ENCODE results near the gene TRIM71. TPM values are rescaled to one million over a fixed set of nuclear protein-coding genes. Genes with fewer than 3 reads are reported as not detected.
A peak's percentile ranks its signal among the peaks of the same experiment; 100 is the strongest.
"Not testable (repeated sequence)": the region's sequence is repeated elsewhere in the genome, so short reads cannot be mapped to it uniquely, and the experiment has no call there.

TRIM71 gene
- polyA plus RNA-seq, 1 donor (not counting 4 experiments of a cell fraction or from before 2014, with no cell fraction given), result not detected

DNA sequence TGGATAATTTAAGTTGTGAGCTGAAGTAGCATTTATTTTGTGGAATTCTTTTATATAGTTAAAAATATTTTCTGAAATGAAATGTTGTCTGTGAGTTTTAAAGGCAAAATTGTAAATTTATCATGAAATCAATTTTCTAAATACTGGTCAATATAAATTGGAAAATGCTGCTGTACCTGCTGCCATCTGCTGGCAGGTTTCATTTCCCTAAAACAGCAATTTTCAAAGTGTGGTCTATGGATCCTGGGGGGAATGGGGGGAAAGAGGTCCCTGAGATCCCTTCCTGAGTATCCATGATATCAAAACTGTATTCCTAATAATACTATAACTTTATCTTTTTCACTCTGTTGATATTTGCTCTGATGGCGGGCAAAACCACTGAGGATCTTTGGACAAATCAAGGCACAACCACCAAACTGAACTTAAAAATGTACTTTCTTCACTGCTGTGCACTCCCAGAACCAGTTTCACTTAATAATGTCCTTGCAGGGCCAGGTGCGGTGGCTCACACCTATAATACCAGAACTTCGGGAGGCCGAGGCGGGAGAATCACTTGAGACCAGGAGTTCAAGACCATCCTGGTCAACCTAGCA, 116.4 kb downstream of the TRIM71 start:
- H3K4me3 ChIP-seq (ENCODE audit: control insufficient read depth in 2 of 3, extremely low read depth in 1 of 3, insufficient read depth in 2 of 3, low read depth in 1 of 3, low read length in 3 of 3), result no peak overlapping the region
- no peaks in the 10 kb centered on the region for H3K36me3 ChIP-seq (ENCODE audit: control insufficient read depth in 2 of 2, extremely low read depth in 1 of 2, insufficient read depth in 2 of 2, low read length in 2 of 2)
- no peaks in the 10 kb centered on the region for H3K27me3 ChIP-seq (ENCODE audit: control insufficient read depth, extremely low read depth, insufficient read depth, low read length)
- TF ChIP-seq, protein P1, sequence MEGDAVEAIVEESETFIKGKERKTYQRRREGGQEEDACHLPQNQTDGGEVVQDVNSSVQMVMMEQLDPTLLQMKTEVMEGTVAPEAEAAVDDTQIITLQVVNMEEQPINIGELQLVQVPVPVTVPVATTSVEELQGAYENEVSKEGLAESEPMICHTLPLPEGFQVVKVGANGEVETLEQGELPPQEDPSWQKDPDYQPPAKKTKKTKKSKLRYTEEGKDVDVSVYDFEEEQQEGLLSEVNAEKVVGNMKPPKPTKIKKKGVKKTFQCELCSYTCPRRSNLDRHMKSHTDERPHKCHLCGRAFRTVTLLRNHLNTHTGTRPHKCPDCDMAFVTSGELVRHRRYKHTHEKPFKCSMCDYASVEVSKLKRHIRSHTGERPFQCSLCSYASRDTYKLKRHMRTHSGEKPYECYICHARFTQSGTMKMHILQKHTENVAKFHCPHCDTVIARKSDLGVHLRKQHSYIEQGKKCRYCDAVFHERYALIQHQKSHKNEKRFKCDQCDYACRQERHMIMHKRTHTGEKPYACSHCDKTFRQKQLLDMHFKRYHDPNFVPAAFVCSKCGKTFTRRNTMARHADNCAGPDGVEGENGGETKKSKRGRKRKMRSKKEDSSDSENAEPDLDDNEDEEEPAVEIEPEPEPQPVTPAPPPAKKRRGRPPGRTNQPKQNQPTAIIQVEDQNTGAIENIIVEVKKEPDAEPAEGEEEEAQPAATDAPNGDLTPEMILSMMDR (optimal IDR thresholded peaks at IDR 0.05 in 1 of 3, IDR thresholded peaks at IDR 0.05 in 1 of 3, conservative IDR thresholded peaks at IDR 0.05 in 1 of 3; ENCODE audit: extremely low read depth in 1 of 3, insufficient read depth in 2 of 3, low read length in 3 of 3), result peak; percentile 54 to 64 (median 59)
- TF ChIP-seq EZH2 (IDR thresholded peaks at IDR 0.05; ENCODE audit: low read length), result no peak
- no peaks in the 10 kb centered on the region for H3K79me2 ChIP-seq (ENCODE audit: control insufficient read depth, insufficient read depth, low read length)
- no peak overlapping the region for H3K4me2 ChIP-seq (ENCODE audit: control insufficient read depth, extremely low read depth, insufficient read depth, low read depth, low read length)
- H3K4me1 ChIP-seq (ENCODE audit: control insufficient read depth, extremely low read depth, insufficient read depth, low read length), result no peaks in the 10 kb centered on the region
- no peak for DNase-seq (ENCODE audit: low read depth, low spot score)
- no peak overlapping the region for H2AFZ ChIP-seq (ENCODE audit: control insufficient read depth, low read length)
- no peaks in the 10 kb centered on the region for H3K9me3 ChIP-seq (ENCODE audit: control insufficient read depth, low read depth, low read length)
- FAIRE-seq, result no peak
- dilution Hi-C loops (cut with MboI; ENCODE audit: extremely low pct_ligation_motif_present, low sequenced_read_pairs), result no loop called here
- H4K20me1 ChIP-seq (ENCODE audit: control insufficient read depth, extremely low read depth, insufficient read depth, low read length), result no peaks in the 10 kb centered on the region
- no peaks in the 10 kb centered on the region for H3K9me1 ChIP-seq (ENCODE audit: control insufficient read depth, extremely low read depth, insufficient read depth, low read length)
- H3K27ac ChIP-seq (ENCODE audit: control insufficient read depth, insufficient read depth, low read length), result no peak overlapping the region
- H3K9ac ChIP-seq (ENCODE audit: control insufficient read depth, extremely low read depth, insufficient read depth, low read length), result no peak overlapping the region

DNA sequence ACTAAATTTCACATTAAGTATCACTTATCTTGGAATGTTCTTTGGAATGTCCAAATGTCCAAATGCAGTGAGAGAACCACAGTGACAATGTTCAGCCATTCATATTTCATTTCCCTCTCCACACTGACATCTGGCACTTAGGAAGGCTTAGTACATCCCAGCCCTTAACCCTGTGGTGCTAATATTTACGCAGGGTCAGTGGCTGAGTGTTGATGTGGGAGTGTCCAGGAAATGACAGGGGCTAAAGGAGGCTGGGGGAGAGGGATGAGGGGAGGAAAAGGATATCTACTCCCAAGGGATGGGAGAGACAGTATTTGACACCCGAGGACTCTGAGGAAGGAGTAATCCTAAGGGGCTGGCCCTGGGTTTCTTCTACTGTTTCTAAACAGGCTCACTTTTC, 119.5 kb downstream of the TRIM71 start:
- no peaks in the 10 kb centered on the region for H3K9me1 ChIP-seq (ENCODE audit: control insufficient read depth, extremely low read depth, insufficient read depth, low read length)
- no peak overlapping the region for H3K4me2 ChIP-seq (ENCODE audit: control insufficient read depth, extremely low read depth, insufficient read depth, low read depth, low read length)

DNA sequence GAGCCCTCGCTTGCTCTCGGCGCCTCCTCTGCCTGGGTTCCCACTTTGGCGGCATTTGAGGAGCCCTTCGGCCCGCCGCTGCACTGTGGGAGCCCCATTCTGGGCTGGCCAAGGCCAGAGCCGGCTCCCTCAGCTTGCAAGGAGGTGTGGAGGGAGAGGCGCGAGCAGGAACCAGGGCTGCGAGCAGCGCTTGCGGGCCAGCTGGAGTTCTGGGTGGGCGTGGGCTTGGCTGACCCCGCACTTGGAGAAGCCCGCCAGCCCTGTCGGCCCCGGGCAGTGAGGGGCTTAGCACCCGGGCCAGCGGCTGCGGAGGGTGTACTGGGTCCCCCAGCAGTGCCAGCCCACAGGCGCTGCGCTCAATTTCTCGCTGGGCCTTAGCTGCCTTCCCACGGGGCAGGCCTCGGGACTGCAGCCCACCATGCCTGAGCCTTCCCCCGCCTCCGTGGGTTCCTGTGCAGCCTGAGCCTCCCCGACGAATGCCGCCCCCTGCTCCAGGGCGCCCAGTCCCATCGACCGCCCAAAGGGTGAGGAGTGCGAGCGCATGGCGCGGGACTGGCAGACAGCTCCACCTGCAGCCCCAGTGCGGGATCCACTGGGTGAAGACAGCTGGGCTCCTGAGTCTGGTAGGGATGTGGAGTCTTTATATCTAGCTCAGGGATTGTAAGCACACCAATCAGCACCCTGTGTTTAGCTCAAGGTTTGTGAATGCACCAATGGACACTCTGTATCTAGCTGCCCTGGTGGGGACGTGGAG, 121.9 kb downstream of the TRIM71 start:
- H3K27ac ChIP-seq (ENCODE audit: control insufficient read depth, insufficient read depth, low read length); FAIRE-seq; H3K27me3 ChIP-seq (ENCODE audit: control insufficient read depth, extremely low read depth, insufficient read depth, low read length); H4K20me1 ChIP-seq (ENCODE audit: control insufficient read depth, extremely low read depth, insufficient read depth, low read length); H3K79me2 ChIP-seq (ENCODE audit: control insufficient read depth, insufficient read depth, low read length); H3K9ac ChIP-seq (ENCODE audit: control insufficient read depth, extremely low read depth, insufficient read depth, low read length); H3K36me3 ChIP-seq (ENCODE audit: control insufficient read depth in 2 of 2, extremely low read depth in 1 of 2, insufficient read depth in 2 of 2, low read length in 2 of 2); H3K4me2 ChIP-seq (ENCODE audit: control insufficient read depth, extremely low read depth, insufficient read depth, low read depth, low read length); H3K4me1 ChIP-seq (ENCODE audit: control insufficient read depth, extremely low read depth, insufficient read depth, low read length); H3K9me1 ChIP-seq (ENCODE audit: control insufficient read depth, extremely low read depth, insufficient read depth, low read length); H3K9me3 ChIP-seq (ENCODE audit: control insufficient read depth, low read depth, low read length); H2AFZ ChIP-seq (ENCODE audit: control insufficient read depth, low read length); dilution Hi-C loops (cut with MboI; ENCODE audit: extremely low pct_ligation_motif_present, low sequenced_read_pairs); DNase-seq (ENCODE audit: low read depth, low spot score); H3K4me3 ChIP-seq (ENCODE audit: control insufficient read depth in 2 of 3, extremely low read depth in 1 of 3, insufficient read depth in 2 of 3, low read depth in 1 of 3, low read length in 3 of 3): not testable (repeated sequence)

More for the DNA sequence above, 119.5 kb downstream of the TRIM71 start:
- H3K4me1 ChIP-seq (ENCODE audit: control insufficient read depth, extremely low read depth, insufficient read depth, low read length), result no peaks in the 10 kb centered on the region
- DNase-seq (ENCODE audit: low read depth, low spot score) (no peak), FAIRE-seq (no peak)
- H3K9ac ChIP-seq (ENCODE audit: control insufficient read depth, extremely low read depth, insufficient read depth, low read length), result no peak overlapping the region
- no peaks in the 10 kb centered on the region for H3K27me3 ChIP-seq (ENCODE audit: control insufficient read depth, extremely low read depth, insufficient read depth, low read length)
- dilution Hi-C loops (cut with MboI; ENCODE audit: extremely low pct_ligation_motif_present, low sequenced_read_pairs), result no loop called here
- H2AFZ ChIP-seq (ENCODE audit: control insufficient read depth, low read length), result no peak overlapping the region
- no peak overlapping the region for H3K27ac ChIP-seq (ENCODE audit: control insufficient read depth, insufficient read depth, low read length)
- no peaks in the 10 kb centered on the region for H3K9me3 ChIP-seq (ENCODE audit: control insufficient read depth, low read depth, low read length)
- H3K79me2 ChIP-seq (ENCODE audit: control insufficient read depth, insufficient read depth, low read length), result no peaks in the 10 kb centered on the region
- no peaks in the 10 kb centered on the region for H3K36me3 ChIP-seq (ENCODE audit: control insufficient read depth in 2 of 2, extremely low read depth in 1 of 2, insufficient read depth in 2 of 2, low read length in 2 of 2)
- H3K4me3 ChIP-seq (ENCODE audit: control insufficient read depth in 2 of 3, extremely low read depth in 1 of 3, insufficient read depth in 2 of 3, low read depth in 1 of 3, low read length in 3 of 3), result no peak overlapping the region
- no peak for TF ChIP-seq EZH2 (IDR thresholded peaks at IDR 0.05; ENCODE audit: low read length)
- TF ChIP-seq, protein P1 (optimal IDR thresholded peaks at IDR 0.05 in 1 of 3, IDR thresholded peaks at IDR 0.05 in 1 of 3, conservative IDR thresholded peaks at IDR 0.05 in 1 of 3; ENCODE audit: extremely low read depth in 1 of 3, insufficient read depth in 2 of 3, low read length in 3 of 3), result no peak
- no peaks in the 10 kb centered on the region for H4K20me1 ChIP-seq (ENCODE audit: control insufficient read depth, extremely low read depth, insufficient read depth, low read length)

Measured in keratinocyte (primary cell).